ENCODE data around the gene KIF1A. TPM values are rescaled to one million over a fixed set of nuclear protein-coding genes. Genes with fewer than 3 reads are reported as not detected.

KIF1A gene
- total RNA-seq, 2 experiments from 2014 or later, result not detected

GRCh38 chr2:240822280-240822847, 2.3 kb upstream of the KIF1A start:
- Mint-ChIP-seq H3K27ac (no peak overlapping the region), H3K36me3 (ENCODE audit: low read depth) (no peaks in the 10 kb centered on the region), H3K27me3 (peaks cover 74% of the 10 kb centered on the region), H3K4me3 (no peak overlapping the region), H3K4me1 (ENCODE audit: low read depth) (peaks cover 10% of the 10 kb centered on the region), H3K9me3 (no peaks in the 10 kb centered on the region)
- peaks cover 21% of the 10 kb centered on the region for H3K4me1 ChIP-seq (ENCODE audit: insufficient read depth, low read length)
- DNase-seq (no peak), ATAC-seq (ENCODE audit: poor library complexity) (no peak)
- no peak for TF ChIP-seq CTCF (IDR thresholded peaks at IDR 0.05)
- intact Hi-C loops (cut with DNase I, micrococcal nuclease), result no loop called here
- ChIA-PET CTCF (interaction anchor here (1.2 kb wide), 1 partner anchor 12 kb away, joined by 3 read pairs; no protein-coding TSS in a partner anchor), POLR2A (interaction anchor here (0.6 kb wide), 1 partner anchor 8 kb away, joined by 3 read pairs; no protein-coding TSS in a partner anchor)
- no peaks in the 10 kb centered on the region for H3K36me3 ChIP-seq (ENCODE audit: insufficient read depth, low read length)
- no peak overlapping the region for H3K4me3 ChIP-seq (ENCODE audit: low read length)
- H3K27me3 ChIP-seq (ENCODE audit: control insufficient read depth in 1 of 2, insufficient read depth in 2 of 2, low read length in 2 of 2), result peaks cover 59 to 94% of the 10 kb centered on the region in 2 experiments
- H3K27ac ChIP-seq (ENCODE audit: low read depth in 1 of 2, low read length in 2 of 2), result no peak overlapping the region
- peaks cover 0 to 32% of the 10 kb centered on the region in 2 experiments for H3K9me3 ChIP-seq (ENCODE audit: control insufficient read depth in 1 of 2, insufficient read depth in 1 of 2, low read length in 2 of 2)

- intact Hi-C loops (cut with DNase I, micrococcal nuclease), result no loop called here
- Histone ChIP-seq H3K36me3 (ENCODE audit: insufficient read depth, low read length) (no peaks in the 10 kb centered on the region), H3K9me3 (ENCODE audit: control insufficient read depth in 1 of 2, insufficient read depth in 1 of 2, low read length in 2 of 2) (peaks cover 0 to 32% of the 10 kb centered on the region in 2 experiments), H3K4me1 (ENCODE audit: insufficient read depth, low read length) (peaks cover 21% of the 10 kb centered on the region), H3K27me3 (ENCODE audit: control insufficient read depth in 1 of 2, insufficient read depth in 2 of 2, low read length in 2 of 2) (peaks cover 55 to 85% of the 10 kb centered on the region in 2 experiments), H3K4me3 (ENCODE audit: low read length) (no peak overlapping the region), H3K27ac (ENCODE audit: low read depth in 1 of 2, low read length in 2 of 2) (no peak overlapping the region)
- Mint-ChIP-seq H3K27me3 (peaks cover 65% of the 10 kb centered on the region), H3K9me3 (no peaks in the 10 kb centered on the region), H3K4me1 (ENCODE audit: low read depth) (peaks cover 10% of the 10 kb centered on the region), H3K36me3 (ENCODE audit: low read depth) (no peaks in the 10 kb centered on the region), H3K4me3 (peak overlapping the region; percentile 42), H3K27ac (no peak overlapping the region)
- ATAC-seq (ENCODE audit: poor library complexity), result no peak
- ChIA-PET POLR2A (no interaction called here), CTCF (interaction anchor here (1.1 to 1.2 kb wide), 2 partner anchors 11 to 19 kb away, joined by 3 read pairs; no protein-coding TSS in a partner anchor)
- no peak for DNase-seq
- no peak for TF ChIP-seq CTCF (IDR thresholded peaks at IDR 0.05)
Observed at GRCh38 chr2:240821429-240821778, 1.4 kb upstream of the KIF1A start.

- POLR2A ChIA-PET, result no interaction called here
- H3K27me3 Mint-ChIP-seq, result peaks cover 65% of the 10 kb centered on the region
- no peak overlapping the region for H3K27ac Mint-ChIP-seq
- H3K27me3 ChIP-seq (ENCODE audit: control insufficient read depth in 1 of 2, insufficient read depth in 2 of 2, low read length in 2 of 2), result peaks cover 53 to 79% of the 10 kb centered on the region in 2 experiments
- peaks cover 21% of the 10 kb centered on the region for H3K4me1 ChIP-seq (ENCODE audit: insufficient read depth, low read length)
- H3K27ac ChIP-seq (ENCODE audit: low read depth in 1 of 2, low read length in 2 of 2), result no peak overlapping the region
- TF ChIP-seq CTCF (IDR thresholded peaks at IDR 0.05), result no peak
- intact Hi-C loops (cut with DNase I, micrococcal nuclease), result no loop called here
- H3K4me1 Mint-ChIP-seq (ENCODE audit: low read depth), result peaks cover 10% of the 10 kb centered on the region
- H3K9me3 Mint-ChIP-seq, result no peaks in the 10 kb centered on the region
- H3K4me3 ChIP-seq (ENCODE audit: low read length), result no peak overlapping the region
- H3K4me3 Mint-ChIP-seq, result peak overlapping the region; percentile 48
- CTCF ChIA-PET, result interaction anchor here (1.1 to 1.2 kb wide), 2 partner anchors 10 to 20 kb away, joined by 3 read pairs; no protein-coding TSS in a partner anchor
- DNase-seq (no peak), ATAC-seq (ENCODE audit: poor library complexity) (no peak)
- peaks cover 0 to 32% of the 10 kb centered on the region in 2 experiments for H3K9me3 ChIP-seq (ENCODE audit: control insufficient read depth in 1 of 2, insufficient read depth in 1 of 2, low read length in 2 of 2)
- H3K36me3 ChIP-seq (ENCODE audit: insufficient read depth, low read length), result no peaks in the 10 kb centered on the region
- H3K36me3 Mint-ChIP-seq (ENCODE audit: low read depth), result no peaks in the 10 kb centered on the region
Observed at GRCh38 chr2:240820607-240821428, 799 bp upstream of the KIF1A start.
